Activated CD4-positive, CD25-positive, alpha-beta regulatory T cell treated with anti-CD3 and anti-CD28 coated beads, Interleukin-2, amount 50 U/mL, for 16 hours (primary cell): ENCODE results near the gene RPP21.

Experiments
- DNase-seq: peaks from one replicate; pipeline ENCODE4 v3.0.0-alpha.2; 2020; ENCODE audit warnings: low read depth, low spot score

Gene RPP21

GRCh38 chr6:30344868-30345671 lies at the start of gene RPP21:
Gene RPP21 (plus strand): TSS chr6:30345156. CDS start chr6:30345172, 16 bp downstream.
- peak; percentile 76 for DNase-seq

GRCh38 chr6:30295837-30296236 lies 49.1 kb upstream of the RPP21 start:
- no peak for DNase-seq

- DNase-seq: no peak
Observed at GRCh38 chr6:30304002-30304401, 41.0 kb upstream of the RPP21 start.

- DNase-seq: no peak
Observed at GRCh38 chr6:30311101-30311500, 33.9 kb upstream of the RPP21 start.

GRCh38 chr6:30311671-30312070 lies 33.3 kb upstream of the RPP21 start:
- no peak for DNase-seq

DNA sequence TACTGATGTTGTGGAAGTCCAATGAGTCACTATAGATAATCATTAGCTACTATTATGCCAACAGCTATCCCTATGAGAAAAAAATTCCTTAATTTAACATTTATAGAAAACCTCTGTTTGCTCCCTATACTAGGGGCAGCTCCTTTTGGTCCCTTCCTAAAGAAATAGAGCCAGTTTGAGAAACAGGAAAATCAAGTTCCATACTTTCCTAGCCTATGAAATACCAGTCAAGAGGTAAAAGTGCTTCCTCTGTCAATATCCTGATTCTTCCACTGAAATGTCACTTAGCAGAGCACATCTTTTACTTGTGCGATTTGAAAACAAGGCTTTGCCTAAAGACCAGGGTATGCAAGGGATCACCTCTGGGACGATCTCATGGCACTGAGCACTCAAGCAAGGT lies 32.7 kb upstream of the RPP21 start:
- no peak for DNase-seq

DNA sequence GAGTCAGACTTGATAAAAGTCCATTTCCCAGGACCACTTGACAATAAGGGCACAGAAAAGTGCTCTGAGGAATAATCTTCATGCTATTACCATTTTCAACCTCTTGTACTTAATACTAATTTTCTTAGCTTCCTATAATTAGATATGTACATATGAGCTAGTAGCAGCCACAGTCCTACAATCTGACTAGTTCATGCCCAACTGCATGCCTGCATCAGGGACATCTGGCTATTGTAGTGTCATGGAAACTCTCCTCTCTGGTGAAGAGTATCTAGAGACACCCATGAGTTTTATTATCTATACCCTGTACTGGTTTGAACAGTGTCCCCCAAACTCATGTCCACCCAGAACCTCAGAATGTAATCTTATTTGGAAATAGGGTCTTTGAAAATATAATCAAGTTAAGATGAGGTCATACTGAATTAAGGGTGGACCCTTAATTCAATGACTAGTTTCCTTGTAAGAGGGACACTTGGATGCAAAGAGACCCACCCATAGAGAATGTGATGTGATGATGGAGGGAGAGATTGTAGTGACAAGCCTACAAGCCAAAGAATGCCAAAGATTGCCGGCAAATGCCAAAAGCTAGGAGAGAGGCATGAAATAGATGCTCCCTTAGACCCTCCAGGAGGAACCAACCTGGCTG lies 32.2 kb upstream of the RPP21 start:
- no peak for DNase-seq

DNA sequence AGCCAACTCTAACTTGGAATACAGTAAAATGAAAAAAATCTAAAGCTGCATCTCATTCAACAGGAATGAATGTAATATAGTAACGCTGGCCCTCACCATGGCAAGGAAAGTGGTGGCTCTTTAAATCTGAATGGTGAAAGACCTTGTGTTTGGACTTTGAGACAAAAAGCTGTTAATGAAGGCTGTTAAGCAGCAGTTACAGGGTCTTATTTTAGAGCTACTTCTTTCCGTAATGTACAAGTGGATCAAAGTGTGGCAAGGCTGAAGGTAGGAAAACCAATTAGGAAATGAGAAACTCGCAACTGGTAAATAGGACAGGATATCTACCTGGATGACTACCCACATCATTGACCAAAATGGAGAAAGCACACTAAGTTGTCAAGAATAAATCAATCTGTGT lies 29.8 kb upstream of the RPP21 start:
- no peak for DNase-seq

GRCh38 chr6:30317913-30318589 lies 26.9 kb upstream of the RPP21 start:
- DNase-seq: no peak

- no peak for DNase-seq
Observed at GRCh38 chr6:30319146-30319835, 25.7 kb upstream of the RPP21 start.

DNA sequence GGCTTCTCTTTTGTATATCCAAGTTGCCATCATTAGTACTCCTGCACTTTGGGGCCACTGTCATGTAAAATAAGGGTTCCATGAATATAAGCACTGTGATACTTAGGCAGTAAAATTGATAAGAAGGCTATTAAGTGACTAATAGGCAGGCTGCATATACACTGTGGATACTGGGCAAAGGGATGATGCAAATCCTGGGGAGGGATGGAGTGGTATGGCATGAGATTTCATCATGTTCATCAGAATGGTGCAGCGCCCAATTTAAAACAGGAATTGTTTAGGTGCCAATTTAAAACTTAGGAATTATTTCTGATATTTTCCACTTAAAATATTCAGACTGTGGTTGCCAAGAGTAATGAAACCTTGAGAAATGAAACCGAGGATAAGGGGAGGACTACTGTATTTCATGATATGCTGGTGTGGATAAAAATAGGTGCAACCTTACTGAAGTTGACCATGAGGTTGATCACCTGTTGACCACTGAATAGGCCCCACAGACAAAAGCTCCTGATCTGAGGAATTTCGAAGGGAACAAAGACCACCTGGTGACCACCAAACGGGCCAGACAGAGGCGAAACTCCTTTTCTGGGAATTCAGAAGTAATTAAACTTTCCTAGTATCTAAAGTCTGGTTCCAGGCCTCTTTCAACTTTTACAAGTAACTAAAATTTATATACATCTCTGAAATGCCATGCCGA lies 23.1 kb upstream of the RPP21 start:
- DNase-seq: no peak

- no peak for DNase-seq
Observed at GRCh38 chr6:30322527-30323501, 22.1 kb upstream of the RPP21 start.

- no peak for DNase-seq
Observed at GRCh38 chr6:30323806-30324205, 21.1 kb upstream of the RPP21 start.

GRCh38 chr6:30325150-30325872 lies 19.6 kb upstream of the RPP21 start:
- peak; percentile 68 for DNase-seq

DNA sequence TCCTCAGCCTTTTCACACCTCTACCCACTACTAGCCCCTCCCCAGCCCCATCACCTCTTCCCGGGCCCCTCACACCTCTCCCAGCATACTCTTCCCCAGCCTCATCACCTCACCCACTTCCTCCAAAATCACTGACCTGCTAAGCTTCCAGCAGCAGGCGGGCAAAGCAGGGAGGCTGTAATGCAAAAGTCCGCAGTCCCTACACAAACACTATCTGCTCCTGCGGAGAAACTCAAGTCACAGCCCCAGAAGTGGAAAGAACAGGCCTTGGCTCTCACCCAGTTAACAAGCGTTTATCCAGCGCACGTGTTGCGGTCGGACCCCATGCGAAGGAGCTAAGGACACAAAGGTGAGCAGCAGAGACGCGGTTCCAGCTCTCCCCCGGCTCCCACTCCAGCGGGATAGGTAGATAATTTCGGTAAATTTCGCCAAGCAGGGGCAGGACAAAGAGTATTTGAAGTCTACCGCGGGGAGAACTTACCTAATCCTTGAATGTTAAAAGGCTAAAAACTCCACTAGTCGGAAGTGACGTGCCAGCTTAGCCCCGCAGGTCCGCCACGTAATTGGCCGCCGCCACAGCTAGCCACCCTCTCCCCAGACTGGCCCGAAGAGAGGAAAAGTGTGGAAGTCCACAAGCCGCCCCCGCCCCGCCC lies 19.0 kb upstream of the RPP21 start:
- peak; percentile 53 for DNase-seq

- DNase-seq: peak; percentile 77
Observed at GRCh38 chr6:30326526-30327231, 18.3 kb upstream of the RPP21 start, which contains the start of gene TRIM39. Gene TRIM39 (plus strand): TSS chr6:30326927. CDS start chr6:30329318, 2,391 bp downstream.

GRCh38 chr6:30327232-30327746 lies 17.7 kb upstream of the RPP21 start:
- DNase-seq: no peak

GRCh38 chr6:30328397-30328796 lies 16.6 kb upstream of the RPP21 start:
- no peak for DNase-seq
